ENCODE data around the gene CELA2B.

DNA sequence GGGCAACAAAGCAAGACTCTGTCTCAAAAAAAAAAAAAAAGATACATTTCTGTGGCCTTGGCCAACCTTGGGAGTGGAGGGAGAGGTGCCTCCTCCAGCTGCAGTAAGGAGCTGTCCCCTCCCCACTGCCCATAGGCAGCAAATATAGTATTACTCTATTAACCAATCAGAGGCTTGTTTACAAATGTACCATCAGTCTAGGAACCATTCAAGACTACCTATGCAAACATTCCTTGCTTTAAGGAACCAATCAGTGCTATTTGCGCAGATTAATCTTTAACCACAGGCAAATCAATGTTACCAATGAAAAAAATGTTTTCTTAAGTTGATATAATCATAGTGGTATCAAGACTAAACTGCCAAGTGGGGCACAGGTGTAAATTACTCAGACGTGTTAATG, 18.3 kb upstream of the CELA2B start:
- TF ChIP-seq ZFP36 (IDR thresholded peaks at IDR 0.05; ENCODE audit: borderline replicate concordance, partially characterized antibody), result no peak
- TF ChIP-seq MAZ (IDR thresholded peaks at IDR 0.05; ENCODE audit: borderline replicate concordance, low read depth, low read length), result no peak
- TF ChIP-seq, protein P1, sequence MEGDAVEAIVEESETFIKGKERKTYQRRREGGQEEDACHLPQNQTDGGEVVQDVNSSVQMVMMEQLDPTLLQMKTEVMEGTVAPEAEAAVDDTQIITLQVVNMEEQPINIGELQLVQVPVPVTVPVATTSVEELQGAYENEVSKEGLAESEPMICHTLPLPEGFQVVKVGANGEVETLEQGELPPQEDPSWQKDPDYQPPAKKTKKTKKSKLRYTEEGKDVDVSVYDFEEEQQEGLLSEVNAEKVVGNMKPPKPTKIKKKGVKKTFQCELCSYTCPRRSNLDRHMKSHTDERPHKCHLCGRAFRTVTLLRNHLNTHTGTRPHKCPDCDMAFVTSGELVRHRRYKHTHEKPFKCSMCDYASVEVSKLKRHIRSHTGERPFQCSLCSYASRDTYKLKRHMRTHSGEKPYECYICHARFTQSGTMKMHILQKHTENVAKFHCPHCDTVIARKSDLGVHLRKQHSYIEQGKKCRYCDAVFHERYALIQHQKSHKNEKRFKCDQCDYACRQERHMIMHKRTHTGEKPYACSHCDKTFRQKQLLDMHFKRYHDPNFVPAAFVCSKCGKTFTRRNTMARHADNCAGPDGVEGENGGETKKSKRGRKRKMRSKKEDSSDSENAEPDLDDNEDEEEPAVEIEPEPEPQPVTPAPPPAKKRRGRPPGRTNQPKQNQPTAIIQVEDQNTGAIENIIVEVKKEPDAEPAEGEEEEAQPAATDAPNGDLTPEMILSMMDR (IDR thresholded peaks at IDR 0.05), result no peak
- TF ChIP-seq POLR2A (IDR thresholded peaks at IDR 0.05; ENCODE audit: low read length), result no peak
- TF ChIP-seq CHD2 (IDR thresholded peaks at IDR 0.05; ENCODE audit: low read length, partially characterized antibody), result no peak
- no peak for TF ChIP-seq SMC3 (IDR thresholded peaks at IDR 0.05)
- TF ChIP-seq RAD21 (conservative IDR thresholded peaks at IDR 0.05 in 1 of 2, IDR thresholded peaks at IDR 0.05 in 1 of 2), result no peak
- no peak for TF ChIP-seq HOXB13 (CRISPR knock-in tag; IDR thresholded peaks at IDR 0.05; ENCODE audit: low read depth)
- no peak for TF ChIP-seq RCOR1 (IDR thresholded peaks at IDR 0.05; ENCODE audit: low read depth, low read length)
- TF ChIP-seq CHD4 (IDR thresholded peaks at IDR 0.05; ENCODE audit: borderline replicate concordance), result no peak
- TF ChIP-seq RNF2 (IDR thresholded peaks at IDR 0.05; ENCODE audit: borderline replicate concordance, low read depth), result no peak
- TF ChIP-seq EP300 (IDR thresholded peaks at IDR 0.05), result no peak
- TF ChIP-seq, protein P2, sequence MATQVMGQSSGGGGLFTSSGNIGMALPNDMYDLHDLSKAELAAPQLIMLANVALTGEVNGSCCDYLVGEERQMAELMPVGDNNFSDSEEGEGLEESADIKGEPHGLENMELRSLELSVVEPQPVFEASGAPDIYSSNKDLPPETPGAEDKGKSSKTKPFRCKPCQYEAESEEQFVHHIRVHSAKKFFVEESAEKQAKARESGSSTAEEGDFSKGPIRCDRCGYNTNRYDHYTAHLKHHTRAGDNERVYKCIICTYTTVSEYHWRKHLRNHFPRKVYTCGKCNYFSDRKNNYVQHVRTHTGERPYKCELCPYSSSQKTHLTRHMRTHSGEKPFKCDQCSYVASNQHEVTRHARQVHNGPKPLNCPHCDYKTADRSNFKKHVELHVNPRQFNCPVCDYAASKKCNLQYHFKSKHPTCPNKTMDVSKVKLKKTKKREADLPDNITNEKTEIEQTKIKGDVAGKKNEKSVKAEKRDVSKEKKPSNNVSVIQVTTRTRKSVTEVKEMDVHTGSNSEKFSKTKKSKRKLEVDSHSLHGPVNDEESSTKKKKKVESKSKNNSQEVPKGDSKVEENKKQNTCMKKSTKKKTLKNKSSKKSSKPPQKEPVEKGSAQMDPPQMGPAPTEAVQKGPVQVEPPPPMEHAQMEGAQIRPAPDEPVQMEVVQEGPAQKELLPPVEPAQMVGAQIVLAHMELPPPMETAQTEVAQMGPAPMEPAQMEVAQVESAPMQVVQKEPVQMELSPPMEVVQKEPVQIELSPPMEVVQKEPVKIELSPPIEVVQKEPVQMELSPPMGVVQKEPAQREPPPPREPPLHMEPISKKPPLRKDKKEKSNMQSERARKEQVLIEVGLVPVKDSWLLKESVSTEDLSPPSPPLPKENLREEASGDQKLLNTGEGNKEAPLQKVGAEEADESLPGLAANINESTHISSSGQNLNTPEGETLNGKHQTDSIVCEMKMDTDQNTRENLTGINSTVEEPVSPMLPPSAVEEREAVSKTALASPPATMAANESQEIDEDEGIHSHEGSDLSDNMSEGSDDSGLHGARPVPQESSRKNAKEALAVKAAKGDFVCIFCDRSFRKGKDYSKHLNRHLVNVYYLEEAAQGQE (IDR thresholded peaks at IDR 0.05), result no peak
- no peak for TF ChIP-seq CEBPB (IDR thresholded peaks at IDR 0.05)

Data from A549 (cell line).